Measurements from ENCODE around the gene AK4.
"Not testable (repeated sequence)": the region's sequence is repeated elsewhere in the genome, so short reads cannot be mapped to it uniquely, and the experiment has no call there.

AK4 gene

DNA sequence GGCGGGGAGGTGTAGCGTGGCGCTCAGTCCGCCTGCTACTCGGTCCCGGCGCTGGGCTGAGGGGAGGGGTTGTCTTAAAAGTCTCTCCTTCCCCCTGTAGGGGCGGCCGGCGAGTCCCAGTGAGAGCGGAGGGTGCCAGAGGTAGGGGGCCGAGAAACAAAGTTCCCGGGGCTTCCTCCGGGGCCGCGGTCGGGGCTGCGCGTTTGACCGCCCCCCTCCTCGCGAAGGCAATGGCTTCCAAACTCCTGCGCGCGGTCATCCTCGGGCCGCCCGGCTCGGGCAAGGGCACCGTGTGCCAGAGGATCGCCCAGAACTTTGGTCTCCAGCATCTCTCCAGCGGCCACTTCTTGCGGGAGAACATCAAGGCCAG lies at the start of gene AK4:
TSS of gene AK4 (plus strand) at position 26 of the 370 bp plus-strand sequence. CDS start at position 231, 205 bp downstream.
- not testable (repeated sequence) for DNase-seq

DNA sequence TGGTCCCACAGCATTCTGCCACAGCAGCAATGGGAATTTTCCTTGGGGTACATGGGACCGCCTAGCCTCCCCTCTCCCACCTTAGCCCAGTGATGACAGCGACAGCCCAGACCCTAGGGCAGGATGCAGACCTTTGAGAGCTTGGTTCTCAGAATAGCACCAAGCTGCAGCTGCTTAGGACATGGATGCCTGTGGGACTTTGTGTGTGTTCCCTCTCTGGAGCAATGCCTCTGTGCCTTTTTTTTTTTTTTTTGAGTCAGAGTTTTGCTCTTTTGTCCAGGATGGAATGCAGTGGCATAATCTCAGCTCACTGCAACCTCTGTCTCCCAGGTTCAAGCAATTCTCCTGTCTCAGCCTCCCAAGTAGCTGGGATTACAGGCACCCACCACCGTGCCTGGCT lies 44.2 kb upstream of the AK4 start:
- DNase-seq, result no peak

DNA sequence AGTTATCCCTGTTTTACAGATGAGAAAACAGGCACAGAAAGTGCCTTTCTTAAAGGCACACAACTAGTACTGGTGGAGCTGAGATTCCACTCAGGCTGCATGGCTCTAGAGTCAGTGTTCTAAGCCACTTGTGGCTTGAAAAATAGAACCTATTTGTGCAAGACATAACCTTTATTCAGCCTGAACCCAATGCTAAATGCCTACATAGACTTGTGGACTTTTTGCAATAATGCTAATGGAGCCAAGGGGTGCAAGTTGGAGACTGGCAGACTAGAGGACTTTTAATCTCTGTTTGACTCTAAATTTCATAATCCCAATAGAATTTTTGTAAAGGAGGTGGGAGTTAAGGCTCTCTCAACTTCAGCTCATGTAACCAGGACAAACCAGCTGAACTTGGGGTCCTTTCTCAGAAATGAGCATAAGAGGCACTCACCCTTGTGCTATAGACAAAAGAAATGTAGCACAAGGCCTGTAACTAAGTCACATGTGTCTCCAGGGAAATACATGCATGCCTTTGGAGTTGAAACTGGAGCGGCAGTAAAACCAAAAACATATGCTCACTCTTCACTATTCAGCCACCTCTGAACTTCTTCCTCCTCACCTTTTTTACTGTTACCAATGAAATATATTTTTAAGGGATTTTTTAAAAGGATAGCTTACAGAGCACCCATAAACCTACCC lies 43.0 kb upstream of the AK4 start:
- DNase-seq, result no peak

DNA sequence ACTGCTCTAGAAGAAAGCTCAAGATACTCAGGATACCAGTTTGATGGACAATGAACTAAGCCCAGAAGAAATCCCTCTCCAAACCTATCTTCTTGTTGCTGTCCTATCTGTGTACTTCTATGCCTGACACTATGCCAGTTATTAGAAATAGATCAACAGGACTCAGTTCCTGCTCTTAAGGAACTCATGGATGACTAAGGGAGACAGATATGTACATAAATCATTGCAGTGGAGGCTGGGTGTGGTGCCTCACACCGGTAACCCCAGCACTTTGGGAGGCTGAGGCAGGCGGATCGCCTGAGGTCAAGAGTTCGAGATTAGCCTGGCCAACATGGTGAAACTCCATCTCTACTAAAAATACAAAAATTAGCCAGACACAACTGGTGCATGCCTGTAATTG lies 42.4 kb upstream of the AK4 start:
- DNase-seq, result no peak

DNA sequence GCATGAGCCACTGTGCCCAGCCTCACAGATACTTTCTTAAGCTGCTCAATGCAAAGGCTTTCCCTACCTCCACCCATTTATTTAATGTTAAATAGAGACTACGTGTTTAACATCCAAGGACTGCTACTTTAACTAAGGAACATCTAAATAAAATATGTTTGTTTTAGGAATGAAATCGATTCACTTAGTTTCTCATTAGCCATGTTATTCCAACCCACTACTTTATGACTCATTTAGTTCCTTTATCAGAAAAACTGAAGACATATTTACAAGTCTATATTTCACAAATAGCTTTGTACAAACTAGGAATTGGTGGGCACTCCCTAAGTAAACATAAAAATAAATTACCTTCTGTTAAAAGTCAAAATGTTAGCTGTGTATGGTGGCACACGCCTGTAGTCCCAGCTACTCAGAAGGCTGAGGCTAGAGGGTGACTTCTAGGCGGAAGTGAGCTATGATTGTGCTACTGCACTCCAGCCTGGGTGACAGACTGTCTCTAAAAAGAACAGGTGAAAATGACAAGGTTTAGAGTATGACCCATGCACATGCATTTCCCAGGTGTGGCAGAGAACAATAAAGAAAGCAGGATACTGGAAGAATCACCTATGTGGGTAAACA lies 39.9 kb upstream of the AK4 start:
- no peak for DNase-seq

DNA sequence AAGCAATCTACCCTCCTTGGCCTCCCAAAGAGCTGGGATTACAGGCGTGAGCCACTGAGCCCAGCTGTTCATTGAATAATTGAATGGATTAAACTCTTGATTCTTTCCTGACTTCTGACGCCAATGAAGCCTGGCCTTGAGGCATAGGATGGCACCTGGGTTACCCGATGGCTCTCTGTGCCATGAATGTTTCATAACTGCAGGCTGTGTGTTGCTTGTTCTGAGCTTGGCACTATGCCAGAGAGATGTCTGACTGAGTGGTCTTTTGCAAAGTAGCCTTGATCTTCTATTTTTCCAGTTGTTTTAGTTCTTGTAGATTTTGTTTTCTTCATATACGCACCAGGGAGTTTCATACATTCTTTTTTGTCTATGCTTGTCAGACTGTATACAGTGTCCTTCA lies 38.5 kb upstream of the AK4 start:
- no peak for DNase-seq

DNA sequence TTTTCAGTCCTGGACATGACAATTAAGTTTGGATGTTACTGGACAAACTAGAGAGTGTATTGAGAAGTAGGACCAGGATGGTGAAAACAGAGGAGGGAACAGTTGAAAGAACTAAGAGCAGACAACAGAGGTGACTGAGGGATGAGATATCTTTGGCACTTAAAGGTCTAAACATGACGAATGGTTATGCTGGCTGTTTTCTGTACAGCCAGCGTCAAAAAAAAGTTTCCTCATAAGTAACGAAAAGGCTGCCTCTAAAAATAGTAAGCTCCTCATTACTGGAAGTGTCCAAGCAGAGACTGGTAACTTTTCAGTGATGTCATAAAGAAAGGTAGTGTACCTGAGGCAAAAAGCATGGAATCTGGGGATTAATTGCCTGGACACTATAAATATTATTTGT lies 35.2 kb upstream of the AK4 start:
- DNase-seq, result no peak

DNA sequence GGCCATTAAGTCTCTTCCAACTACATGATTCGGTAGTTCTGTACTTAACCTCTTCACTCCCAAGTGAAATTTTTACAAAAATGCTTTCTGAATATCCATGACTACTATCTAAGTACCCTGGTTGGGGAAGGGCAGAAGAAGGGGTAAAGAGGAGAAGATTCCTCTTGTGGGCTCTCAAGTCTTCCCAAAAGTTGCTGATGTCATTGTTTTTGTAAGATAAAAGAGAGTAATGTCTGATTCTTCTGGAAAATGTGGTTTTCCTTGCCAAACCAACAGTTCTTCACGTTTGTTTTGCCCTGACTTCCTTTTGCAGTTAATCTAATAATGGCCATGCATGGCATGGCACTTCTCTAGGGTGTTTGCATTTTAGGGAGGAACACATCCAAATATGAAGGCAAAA lies 34.7 kb upstream of the AK4 start:
- no peak for DNase-seq

DNA sequence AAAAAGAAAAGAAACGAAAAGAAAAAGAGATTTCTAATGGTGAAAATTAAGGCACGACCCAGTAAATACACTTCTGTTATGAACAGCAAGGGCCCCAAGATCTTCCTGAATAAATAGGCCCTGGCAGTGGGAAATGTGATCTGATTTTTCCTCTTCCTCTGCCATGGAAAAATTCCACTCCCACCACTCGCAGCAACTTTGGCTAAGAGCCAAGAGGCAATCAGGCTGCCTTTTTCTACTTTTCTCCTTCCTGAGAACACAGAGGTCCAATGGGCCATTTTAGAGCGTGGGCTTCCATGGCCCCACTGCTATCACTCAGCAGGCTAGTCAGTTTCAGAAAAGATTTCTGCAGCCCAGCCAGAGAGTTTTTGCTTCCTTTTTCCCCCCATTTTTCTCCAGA lies 33.7 kb upstream of the AK4 start:
- DNase-seq, result no peak

DNA sequence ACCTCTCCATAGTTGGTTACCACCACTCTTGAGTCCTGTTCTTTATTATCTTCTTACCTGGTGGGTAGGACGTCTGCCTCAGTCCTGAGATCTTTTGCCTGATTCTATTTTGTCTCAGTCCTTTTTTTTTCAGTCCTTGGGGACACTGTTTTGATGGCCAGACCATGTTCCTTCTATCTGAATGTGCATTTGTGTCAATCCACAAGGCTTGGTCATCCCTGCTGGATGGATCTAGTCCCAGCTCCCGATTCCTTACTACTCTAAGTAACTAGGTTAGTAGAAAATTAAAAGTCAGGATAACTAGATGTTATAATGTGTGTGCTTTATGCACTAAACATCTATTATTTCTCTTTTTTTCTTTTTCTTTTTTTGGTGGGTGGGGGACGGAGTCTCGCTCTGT lies 28.1 kb upstream of the AK4 start:
- no peak for DNase-seq

DNA sequence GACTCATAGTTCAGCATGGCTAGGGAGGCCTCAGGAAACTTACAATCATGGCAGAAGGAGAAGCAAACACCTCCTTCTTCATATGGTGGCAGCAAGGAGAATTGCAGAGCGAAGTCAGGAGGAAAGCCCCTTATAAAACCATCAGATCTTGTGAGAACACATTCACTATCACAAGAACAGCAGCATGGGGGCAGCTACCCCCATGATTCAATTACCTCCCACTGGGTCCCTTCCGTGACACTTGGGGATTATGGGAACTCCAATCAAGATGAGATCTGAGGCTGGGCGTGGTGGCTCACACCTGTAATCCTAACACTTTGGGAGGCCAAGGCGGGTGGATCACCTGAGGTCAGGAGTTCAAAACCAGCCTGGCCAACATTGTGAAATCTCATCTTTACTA lies 18.9 kb upstream of the AK4 start:
- DNase-seq, result not testable (repeated sequence)

DNA sequence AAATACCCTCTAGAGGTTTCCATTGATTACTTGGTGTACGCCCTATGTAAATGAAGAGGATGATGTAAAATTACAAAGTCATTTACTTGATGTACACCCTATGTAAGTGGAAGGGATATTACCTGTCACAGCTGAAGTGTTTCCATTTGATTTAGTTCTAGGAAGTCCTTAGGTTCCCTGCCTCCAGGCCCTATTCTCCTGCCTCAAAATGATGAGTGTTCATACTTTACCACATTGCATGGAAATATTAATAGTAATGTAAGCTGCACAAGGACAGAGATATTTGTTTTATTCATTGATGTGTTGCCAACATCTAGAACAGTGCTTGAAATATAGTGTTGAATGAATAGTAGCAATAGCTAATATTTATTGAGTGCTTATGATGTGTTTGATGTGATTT lies 9.5 kb upstream of the AK4 start:
- no peak for DNase-seq

DNA sequence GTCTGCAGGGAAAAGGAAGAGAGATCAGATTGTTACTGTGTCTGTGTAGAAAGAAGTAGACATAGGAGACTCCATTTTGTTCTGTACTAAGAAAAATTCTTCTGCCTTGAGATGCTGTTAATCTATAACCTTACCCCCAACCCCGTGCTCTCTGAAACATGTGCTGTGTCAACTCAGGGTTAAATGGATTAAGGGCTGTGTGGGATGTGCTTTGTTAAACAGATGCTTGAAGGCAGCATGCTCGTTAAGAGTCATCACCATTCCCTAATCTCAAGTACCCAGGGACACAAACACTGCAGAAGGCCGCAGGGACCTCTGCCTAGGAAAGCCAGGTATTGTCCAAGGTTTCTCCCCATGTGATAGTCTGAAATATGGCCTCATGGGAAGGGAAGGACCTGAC lies 8.2 kb upstream of the AK4 start:
- DNase-seq, result not testable (repeated sequence)

DNA sequence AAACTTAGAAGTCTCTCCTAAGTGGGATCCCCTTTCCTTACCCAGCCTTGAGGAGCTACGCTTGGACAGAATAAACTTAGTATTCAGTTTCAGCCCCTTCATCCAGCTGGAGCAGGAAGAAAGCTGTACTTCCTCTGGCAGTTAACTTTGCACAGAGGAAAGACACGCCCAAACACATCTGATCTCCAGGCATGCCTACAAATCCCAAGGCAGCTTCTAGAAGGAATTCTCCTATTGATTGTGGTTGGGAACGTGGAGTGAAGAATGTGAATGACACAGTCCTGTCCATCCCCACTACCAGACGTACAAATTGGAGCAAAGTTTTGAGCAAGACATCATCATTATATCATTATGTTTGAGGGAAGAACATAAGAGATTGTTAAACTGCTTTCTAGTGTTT lies 6.6 kb upstream of the AK4 start:
- no peak for DNase-seq

DNA sequence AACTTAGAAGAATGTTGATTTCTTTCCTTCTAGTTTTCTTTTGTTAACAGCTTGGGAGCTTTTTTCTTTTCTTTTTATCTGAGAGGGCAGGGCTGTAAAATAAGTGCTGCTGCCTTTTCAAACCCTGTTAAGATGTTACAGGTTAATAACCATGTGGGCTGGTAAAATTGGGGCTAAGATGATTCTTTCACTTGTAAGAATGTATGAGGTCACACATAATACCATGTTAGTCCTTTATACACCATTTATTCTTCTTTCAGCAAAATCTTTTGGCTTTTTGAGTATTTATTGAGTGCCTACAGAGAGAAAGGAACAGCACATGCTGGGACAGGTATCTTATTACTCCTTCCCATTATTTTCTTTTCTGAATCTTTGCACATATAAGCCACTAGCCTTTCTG lies 6.1 kb upstream of the AK4 start:
- DNase-seq, result no peak

DNA sequence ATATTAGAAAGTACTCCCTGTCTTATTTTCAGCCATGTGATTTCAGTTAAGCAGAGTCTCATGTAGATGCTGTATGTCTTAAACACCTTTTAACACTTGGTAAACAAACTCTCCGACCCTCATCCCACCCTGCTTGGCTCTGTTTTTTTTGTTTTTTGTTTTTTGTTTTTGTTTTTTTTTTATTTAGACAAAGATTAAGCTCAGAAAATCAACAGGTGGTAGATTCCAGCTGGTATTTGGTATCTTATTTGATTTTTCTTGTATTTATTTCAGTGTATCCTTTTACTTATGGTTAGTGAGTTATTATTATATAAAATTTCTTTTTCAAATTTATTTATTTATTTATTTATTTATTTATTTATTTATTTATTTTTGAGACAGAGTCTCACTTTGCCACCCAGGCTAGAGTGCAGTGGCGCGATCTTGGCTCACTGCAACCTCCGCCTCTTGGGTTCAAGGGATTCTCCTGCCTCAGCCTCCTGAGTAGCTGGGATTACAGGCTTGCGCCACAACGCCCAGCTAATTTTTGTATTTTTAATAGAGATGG lies 4.8 kb upstream of the AK4 start:
- DNase-seq, result not testable (repeated sequence)

DNA sequence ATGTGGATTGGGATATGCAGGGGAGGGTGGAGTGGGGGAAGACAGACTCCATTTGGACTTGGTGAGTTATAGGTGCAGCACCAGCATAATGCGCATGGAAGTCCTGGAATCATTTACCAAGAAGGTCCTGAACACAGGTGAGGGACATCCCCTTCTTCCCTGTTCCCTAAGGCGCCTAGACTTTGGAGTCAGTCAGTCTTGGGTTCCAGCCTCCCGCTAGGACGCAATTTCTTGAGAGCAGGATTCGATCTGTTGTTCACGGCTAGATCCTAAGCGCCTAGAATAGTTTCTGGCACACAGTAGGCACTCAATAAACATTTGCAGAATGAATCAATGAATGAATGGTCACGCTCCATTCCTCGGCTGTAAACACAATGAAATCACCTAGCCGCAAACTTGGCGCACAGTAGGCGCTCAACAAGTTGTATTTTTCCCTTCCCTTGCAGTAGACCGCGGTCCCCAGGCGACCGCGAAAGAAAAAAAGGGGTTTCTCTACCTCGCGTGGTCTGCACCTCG lies 1.0 kb upstream of the AK4 start:
- DNase-seq, result no peak

DNA sequence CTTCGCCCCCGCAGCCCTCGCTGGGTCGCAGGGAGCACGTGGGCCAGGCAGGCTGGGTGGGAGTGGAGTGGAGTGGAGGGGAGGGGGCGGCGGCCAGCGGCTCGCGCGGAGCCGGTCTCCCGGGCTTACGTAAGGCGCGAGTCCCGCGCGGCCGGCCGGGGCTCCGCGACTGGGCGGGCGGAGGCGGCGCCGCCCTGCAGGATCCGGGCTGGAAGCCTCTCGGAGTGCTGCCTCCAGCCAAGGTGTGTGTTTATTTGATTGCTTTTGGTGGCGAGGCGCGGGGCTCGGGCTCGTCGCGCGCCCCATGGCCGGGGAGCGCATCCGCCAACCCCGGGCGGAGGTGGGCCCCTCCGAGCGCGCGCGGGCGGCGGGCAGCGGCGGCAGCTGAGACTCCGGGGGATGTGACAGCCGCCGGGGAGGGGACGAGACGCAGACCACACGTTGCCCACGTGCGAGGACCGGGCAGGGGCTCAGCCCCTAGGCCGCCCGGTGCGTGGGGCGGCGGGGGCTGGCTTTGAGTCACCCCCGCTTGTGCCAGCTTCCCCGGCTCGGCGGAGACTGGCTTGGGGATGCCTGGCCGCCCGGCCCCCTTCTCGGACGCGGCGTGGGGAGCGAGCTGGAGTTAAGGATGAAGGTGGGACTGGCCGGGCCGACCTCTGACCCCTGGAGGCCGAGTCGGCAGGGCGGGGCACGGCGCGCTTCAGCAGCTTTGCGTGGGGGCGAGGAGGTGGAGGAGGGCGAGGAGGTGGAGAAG lies 402 bp upstream of the AK4 start:
- peak; percentile 53 for DNase-seq

DNA sequence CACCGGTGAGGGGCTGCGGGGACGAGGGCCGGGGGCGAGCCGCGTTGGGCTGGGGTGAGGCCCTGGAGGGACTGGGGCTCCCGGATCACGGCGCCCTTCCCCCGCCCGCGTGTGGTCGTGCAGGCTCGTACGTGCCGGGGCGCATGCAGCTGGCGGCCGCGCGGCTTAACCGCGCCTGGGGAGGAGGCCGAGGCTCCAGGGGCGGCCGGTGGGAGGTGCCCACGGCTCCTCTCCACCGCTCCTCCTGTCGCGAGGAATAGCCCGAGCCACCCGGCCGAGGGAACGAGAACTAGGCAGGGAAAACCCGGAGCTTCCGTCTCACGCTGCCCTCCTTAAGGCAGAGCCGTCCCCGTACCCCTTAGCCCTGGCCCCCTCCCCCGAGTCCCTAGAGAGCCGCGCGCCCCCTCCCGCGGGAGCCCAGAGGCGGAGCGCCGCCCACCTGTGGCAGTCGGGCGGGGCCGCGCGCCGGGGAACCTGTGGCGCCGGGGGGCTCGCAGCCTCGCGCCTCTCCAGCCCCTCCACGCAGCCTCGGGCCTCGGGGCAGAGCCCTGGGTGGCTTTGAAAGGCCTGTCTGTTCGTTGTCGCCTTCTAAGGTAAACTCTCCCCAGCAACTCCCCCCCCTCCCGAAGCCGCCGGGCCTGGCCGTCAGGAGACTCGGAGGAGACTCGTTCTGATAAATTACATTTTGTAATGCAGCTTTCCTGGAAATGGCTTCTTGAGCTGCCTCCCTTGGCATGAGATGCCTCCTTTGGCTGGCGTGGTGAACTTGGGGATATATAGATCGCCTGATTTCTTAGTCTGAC lies 746 bp downstream of the AK4 start:
- peak; percentile 46 for DNase-seq

DNA sequence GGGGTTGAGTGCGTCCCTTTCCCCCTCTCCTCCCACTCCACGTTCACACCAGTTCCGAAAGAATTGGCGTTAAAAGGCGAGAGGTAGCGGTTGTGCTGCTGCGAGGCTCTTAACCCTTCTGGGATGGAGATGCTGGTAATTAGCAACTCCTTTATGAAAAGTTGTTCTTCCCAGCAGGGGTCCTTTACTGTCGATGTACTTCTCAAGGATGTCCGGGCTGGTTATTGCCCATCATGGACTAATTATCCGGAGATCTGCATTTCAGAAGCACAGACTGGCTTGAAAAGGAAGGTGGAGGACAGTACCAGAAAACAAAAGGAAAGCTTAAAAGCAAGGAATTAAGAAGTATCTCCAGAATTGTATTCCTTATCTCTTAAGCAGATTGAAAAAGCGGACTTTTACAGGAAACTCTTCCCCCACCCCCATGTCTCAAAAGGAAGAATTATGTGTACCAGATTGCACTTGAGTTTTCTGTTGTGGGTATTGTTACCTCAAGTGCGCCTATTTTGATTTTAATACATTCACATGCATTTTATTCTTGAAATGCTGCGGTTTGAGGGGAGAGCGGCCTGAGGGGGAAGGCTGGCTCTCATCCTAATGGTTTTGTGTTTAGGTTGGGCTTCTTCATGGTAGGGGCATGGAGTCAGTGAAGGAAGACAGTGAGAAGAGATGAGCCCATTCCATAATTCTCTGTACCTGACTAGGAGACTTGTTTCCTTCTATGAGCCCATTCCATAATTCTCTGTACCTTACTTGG lies 1.5 kb downstream of the AK4 start:
- no peak for DNase-seq

DNA sequence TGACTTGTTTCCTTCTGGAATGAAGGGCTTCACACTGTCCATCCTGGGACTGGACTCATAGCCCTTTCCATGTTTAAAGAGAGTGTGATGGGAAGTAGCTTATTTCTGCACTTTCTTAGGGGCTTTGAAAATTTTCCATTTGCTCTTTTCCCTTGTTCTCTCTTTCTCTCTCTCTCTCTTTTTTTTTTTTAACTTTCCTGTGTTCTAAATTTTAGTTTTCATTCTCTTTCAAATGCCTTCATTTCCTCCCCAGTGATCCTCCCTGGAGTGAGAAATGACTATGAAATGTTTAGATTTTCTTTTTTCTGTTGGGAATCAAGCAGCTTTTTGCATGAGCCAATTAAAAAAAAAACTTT lies 2.1 kb downstream of the AK4 start:
- DNase-seq, result no peak

DNA sequence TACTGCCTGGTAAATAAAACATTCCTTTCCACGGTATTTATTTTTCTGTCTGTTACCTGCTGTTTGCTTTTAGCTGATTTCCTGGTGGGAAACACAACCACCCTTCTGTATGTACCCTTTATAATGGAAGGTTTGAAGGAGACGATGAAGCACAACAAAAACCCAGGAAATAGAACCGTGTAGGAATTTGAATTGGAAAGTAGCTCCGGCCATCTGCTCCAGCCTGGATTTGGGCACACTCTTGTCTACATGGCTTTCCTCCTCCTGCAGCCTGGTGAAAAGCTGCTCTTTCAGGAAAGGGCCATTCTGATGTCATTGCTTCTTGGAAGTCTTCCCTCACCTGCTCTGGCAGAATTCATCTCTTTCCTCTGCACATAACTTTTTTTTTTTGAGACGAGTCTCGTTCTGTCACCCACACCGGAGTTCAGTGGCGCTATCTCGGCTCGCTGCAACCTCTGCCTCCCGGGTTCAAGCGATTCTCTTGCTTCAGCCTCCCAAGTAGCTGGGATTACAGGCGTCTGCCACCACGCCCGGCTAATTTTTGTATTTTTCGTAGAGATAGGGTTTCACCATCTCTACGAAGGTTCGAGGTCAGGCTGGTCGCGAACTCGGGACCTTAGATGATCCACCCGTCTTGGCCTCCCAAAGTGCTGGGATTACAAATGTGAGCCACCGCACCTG lies 2.7 kb downstream of the AK4 start:
- no peak for DNase-seq
